Fibroblast of lung (primary cell): ENCODE data around the gene TECPR2.

Experiments used
- CTCF ChIP-seq, 2 donors: IDR thresholded peaks in 1 of 2; conservative IDR thresholded peaks in 1 of 2; 1 replicate in 1 of 2; 2 replicates in 1 of 2; pipeline ENCODE4 v1.5.1; 2011 to 2012; ENCODE audit warnings: low read length in 2 of 2, control low read depth in 1 of 2, inconsistent platforms in 1 of 2, low read depth in 1 of 2, mild to moderate bottlenecking in 1 of 2
- EZH2 ChIP-seq: IDR thresholded peaks from 2 replicates; pipeline ENCODE4 v1.5.1; 2012; ENCODE audit warnings: low read length, control low read depth, mild to moderate bottlenecking; ENCODE audit errors: missing control alignments

DNA sequence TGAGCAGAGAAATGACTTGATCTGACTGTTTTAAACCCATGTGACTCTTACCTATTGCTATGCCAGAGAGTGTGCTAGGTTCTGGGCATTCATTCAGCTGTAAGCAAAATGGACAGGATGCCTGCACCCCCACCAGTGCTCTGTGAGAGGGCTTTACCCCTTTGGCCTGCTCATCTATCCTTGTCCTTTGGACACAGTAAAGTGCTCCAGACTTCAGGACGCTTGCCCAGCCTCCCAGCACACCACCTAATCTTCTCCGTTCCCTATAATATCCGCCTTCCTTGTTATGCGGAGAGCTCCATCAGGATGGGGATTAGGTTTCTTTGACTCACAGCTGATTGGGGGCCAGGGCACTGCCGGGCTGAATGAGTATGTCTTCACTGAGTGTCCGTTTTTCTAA is 47.6 kb upstream of the TECPR2 start:
- TF ChIP-seq CTCF (conservative IDR thresholded peaks at IDR 0.05 in 1 of 2, IDR thresholded peaks at IDR 0.05 in 1 of 2; ENCODE audit: low read depth in 1 of 2, low read length in 2 of 2) (no peak), EZH2 (no peak)
